CD4-positive, alpha-beta T cell treated with Interleukin-15 for 4 hours (primary cell): Measurements from ENCODE around the gene TMEM245.

Experiments
- DNase-seq: peaks from one replicate; pipeline ENCODE4 v3.0.0-alpha.2; 2020; ENCODE audit warnings: low spot score

TMEM245 gene

GRCh38 chr9:109101202-109101595, 18.5 kb downstream of the TMEM245 start:
- DNase-seq: no peak

GRCh38 chr9:109100543-109101201, 19.1 kb downstream of the TMEM245 start:
- DNase-seq: no peak

GRCh38 chr9:109098960-109099308, 20.8 kb downstream of the TMEM245 start:
- DNase-seq: no peak

- no peak for DNase-seq
These were observed 21.4 kb downstream of the TMEM245 start for GRCh38 chr9:109098171-109098959.

GRCh38 chr9:109097146-109097545, 22.6 kb downstream of the TMEM245 start:
- no peak for DNase-seq

- DNase-seq: no peak
These were observed 24.4 kb downstream of the TMEM245 start for GRCh38 chr9:109095321-109095720.

GRCh38 chr9:109094268-109094667, 25.5 kb downstream of the TMEM245 start:
- no peak for DNase-seq

GRCh38 chr9:109092587-109092986, 27.2 kb downstream of the TMEM245 start:
- no peak for DNase-seq

GRCh38 chr9:109092051-109092580, 27.6 kb downstream of the TMEM245 start:
- DNase-seq: no peak

GRCh38 chr9:109088221-109088620, 31.5 kb downstream of the TMEM245 start:
- no peak for DNase-seq

GRCh38 chr9:109087795-109088194, 32.0 kb downstream of the TMEM245 start:
- DNase-seq: no peak

GRCh38 chr9:109086221-109086620, 33.5 kb downstream of the TMEM245 start:
- DNase-seq: no peak

GRCh38 chr9:109085510-109085909, 34.2 kb downstream of the TMEM245 start:
- no peak for DNase-seq

- DNase-seq: no peak
These were observed 35.8 kb downstream of the TMEM245 start for GRCh38 chr9:109083813-109084405.

GRCh38 chr9:109083141-109083540, 36.6 kb downstream of the TMEM245 start:
- no peak for DNase-seq

- DNase-seq: no peak
These were observed 37.6 kb downstream of the TMEM245 start for GRCh38 chr9:109082091-109082620.

- no peak for DNase-seq
These were observed 45.4 kb downstream of the TMEM245 start for GRCh38 chr9:109074236-109074889.

GRCh38 chr9:109072821-109073435, 46.8 kb downstream of the TMEM245 start:
- no peak for DNase-seq

- no peak for DNase-seq
These were observed 47.5 kb downstream of the TMEM245 start for GRCh38 chr9:109072133-109072692.

- DNase-seq: no peak
These were observed 51.0 kb downstream of the TMEM245 start for GRCh38 chr9:109068764-109069163.

- no peak for DNase-seq
These were observed 54.6 kb downstream of the TMEM245 start for GRCh38 chr9:109064963-109065702.
